ENCODE data around the gene DNAJC21.
"Not testable (repeated sequence)": the region's sequence is repeated elsewhere in the genome, so short reads cannot be mapped to it uniquely, and the experiment has no call there.

DNAJC21 gene

DNA sequence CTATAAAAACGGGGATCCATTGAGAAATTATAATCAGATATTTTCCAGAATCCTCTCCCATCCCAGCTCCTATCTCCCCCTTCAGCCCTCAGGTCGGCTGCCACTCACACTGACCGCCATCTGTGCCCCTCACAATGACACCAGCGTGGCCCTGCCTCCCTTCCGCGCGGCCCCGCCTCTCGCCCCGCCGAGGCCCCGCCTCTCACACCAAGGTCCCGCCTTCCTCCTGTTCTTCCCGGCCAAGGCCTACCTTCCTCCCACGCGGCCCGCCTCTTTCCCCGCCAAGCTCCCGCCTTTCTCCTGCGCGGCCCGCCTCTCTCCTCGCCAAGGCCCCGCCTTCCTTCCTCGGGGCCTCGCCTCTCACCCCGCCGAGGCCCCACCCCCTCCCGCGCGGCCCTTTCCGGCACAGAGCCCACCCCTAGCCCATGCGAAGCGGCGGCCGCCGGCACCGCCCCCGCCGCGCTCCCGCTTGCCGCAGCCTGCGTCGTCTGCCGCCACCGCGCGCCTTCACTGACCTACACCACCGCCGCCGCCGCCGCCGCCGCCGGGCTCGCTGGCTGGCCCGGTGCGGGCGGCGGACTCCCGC is at the start of gene DNAJC21:
DNAJC21 (plus strand) TSS at position 426 of the 586 bp plus-strand sequence. CDS start 261 bp downstream, outside the sequence.
- DNase-seq (ENCODE audit: low read depth in 2 of 2), result peak; percentile 96 to 99

DNA sequence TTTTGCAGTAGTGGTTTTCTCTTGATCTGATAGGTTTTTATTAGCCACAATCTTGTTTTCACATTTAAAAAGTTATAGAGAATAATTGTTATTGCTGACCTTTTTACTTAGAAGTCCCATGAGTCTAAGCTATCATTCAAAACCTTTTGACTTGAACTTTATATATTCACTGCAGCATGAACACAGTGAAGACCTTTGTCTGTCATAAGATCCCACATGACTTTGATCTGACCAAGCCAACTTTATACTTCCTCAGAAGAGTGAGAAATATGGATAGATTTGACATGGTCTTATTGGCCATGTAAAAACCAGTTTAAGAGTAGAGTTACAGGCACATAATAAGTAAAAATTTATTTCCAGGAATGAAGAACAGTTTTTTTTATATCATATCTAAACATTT is 48.1 kb upstream of the DNAJC21 start:
- DNase-seq (ENCODE audit: low read depth in 2 of 2), result no peak

DNA sequence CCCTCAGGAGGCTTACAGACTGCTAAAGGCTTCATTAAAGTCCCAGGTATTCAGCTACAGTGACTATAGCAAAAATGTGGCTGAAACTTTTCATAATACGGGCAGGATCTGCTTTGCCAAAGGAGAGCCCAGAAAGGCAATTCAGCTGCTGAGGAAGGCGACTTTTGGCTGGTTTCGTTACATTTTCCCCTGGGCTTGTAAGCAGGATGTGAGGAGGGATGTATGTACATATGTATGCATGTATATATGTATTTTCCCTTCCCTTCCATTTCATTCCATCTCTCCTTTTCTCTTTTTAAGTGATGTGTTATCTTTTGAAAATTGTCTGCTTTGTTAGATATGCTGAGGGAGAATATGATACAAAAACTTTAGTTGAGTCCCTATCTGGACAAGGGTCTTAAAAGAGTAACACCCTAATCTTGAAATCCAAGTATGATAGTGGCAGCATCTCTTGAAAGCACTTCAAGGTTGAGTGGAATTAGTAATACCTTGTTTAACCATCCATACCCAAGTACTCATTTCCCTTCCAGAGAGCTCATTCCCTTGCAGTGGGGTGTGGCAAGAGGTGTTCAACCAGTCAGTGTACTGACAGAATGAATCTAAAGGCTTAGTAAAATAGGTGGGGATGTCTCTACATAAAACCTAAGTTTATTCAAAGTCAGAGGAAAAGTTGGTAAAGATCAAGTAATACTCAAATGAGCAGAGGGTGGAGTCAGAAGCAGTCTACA is 42.8 kb upstream of the DNAJC21 start:
- DNase-seq (ENCODE audit: low read depth in 2 of 2), result no peak

DNA sequence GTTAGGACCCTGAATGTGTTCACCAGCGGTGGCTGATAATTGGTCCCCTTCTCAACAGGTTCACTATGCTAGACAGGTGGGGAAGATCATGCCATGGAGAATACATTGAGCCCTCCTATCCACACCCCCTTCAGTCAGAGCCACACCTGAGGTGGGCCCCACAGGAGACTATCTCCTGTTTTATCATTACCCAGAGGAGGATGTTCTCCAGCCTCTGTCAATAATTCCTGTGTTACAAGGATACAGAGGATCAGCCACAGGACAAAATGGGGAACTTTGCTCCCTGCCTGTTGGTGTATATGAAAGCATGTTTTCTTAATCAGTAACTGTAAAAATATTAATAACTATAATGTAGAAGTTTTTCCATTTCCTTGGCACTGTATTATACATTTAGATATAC is 40.0 kb upstream of the DNAJC21 start:
- no peak for DNase-seq (ENCODE audit: low read depth in 2 of 2)

DNA sequence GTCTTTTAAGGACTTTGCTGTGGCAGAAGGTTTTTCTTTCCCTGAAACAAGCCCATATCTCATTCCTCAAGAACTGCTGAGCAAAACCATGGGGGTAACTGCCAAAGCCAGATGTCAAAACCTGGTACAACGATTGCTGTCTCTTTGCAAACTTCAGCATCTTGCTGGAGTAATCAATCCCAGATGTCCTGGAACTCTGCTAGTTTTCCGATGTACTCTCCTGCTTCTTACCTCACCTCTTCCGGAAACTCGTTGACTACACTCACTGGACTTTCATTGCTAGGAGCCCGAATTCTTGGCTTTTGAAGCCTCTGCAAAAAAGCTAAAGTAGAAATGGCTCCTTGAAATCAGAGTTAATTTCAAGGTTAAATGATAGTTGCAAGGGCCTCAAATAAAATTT is 37.4 kb upstream of the DNAJC21 start:
- no peak for DNase-seq (ENCODE audit: low read depth in 2 of 2)

DNA sequence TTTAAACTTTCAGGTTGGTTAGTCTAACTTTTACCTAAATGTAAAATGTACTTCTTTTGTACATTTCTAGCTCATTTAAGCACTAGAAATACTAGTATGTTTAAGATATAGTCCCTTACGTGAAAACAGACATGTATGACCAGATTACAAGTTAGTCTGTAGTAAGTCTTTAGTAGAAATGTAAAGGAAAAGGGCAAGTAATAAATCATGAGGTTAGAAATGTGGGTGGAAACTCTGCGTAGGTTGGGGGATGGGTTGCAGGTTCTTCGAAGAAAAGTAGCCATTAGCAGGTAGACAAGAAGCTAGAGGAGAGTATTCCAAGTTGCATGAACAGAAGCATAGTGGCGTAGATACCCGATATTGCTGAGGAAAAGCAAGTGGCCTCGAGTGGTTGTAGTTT is 36.9 kb upstream of the DNAJC21 start:
- no peak for DNase-seq (ENCODE audit: low read depth in 2 of 2)

DNA sequence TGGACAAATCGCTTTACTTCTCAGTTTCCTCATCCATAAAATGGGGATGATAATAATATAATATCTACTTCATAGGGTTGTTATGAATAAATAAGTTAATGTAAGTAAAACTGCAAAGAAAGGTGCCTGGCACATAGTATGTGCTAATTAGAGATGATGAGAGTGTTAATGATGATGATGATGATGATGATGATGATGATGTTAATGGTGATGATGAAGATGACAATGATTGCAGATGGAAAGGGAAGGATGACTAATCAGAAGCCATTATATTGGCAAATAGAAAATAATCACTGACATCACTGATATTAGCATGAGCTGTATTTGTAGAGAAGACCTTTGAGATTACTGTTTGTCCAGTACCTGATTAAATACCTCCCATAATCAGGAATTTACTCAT is 34.6 kb upstream of the DNAJC21 start:
- DNase-seq (ENCODE audit: low read depth in 2 of 2), result no peak

DNA sequence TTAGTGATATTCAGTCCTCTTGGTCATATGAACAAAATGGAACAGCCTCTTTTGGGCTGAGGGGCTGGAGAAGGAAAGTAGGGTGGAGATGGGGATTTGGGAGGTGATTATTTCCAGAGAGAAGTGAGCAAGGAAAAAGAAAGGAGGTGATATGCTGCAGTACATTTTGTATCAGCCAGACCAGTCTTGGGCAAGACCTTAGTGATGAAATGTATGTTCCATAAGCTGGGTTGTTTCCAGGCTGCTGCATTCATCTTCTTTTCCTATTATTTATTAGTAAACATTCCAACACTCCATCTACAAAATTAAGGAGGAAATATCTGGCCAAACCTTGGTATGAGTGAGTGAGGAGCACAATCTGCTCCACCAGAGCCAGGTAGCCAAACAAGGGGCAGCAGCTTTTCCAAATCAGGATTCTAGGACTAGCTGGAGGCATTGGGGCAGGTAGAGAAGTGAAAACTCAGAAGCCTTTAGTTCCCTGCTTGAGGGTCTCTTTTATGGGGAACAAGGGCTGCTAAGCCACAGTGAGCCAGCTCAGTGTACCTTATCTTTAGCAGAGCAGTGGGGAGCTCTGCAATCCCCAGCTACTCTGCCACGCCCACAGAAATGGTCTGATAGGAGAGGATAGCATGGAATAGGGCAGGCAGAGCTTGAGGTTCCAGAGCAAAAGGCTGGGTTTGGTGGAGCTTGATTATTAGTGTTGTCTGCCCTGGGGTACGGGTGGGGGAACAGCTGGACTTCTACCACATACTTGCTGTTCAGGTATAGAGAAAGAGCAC is 33.5 kb upstream of the DNAJC21 start:
- DNase-seq (ENCODE audit: low read depth in 2 of 2), result no peak

DNA sequence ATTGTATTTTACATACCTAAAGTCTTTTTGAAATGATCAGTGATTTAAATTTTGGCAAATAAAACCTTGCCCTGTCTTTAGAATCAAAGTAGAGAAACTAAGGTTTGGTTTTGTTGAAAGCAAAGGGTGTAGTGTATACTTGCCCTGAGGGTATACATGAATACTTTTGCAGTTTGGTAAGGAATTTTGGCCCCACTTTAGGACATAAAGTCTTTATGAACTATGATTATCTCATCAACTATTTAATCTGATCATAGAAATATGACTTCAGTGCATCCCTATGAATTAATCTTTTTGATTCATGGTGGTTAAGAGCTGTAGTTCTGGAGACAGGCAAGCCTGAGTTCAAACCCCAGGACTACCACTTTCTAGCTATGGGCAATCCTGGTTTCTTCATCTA is 31.7 kb upstream of the DNAJC21 start:
- DNase-seq (ENCODE audit: low read depth in 2 of 2), result no peak

DNA sequence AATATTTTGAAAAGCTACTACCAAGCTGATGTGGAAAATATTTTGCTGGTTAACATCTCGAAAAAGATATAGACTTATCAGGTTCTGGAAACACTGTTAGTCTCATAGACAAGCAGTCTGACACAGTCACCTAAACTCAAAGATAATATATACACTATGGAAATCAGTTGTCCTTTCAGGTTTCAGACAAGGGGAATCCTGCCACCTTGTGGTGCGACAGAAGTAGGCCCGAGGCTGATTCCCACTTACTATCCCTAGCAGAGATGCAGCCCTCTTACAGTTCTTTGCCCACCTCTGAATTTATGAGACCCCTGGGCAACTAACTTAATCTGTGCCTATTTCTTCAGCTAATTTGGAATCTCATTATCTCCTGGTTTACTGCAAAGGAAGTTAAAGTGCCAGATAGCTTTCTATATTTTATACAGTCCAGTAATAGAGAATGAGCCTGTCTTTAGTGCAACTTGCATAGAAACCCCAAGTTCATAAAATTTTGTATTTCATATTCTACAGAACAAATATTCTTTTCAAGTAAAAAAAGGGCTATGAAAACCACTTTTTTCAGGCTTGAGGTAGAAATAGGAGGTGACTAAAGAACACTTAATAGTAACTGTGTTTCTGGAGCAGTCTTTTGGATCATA is 31.0 kb upstream of the DNAJC21 start:
- peak; percentile 15 to 43 for DNase-seq (ENCODE audit: low read depth in 2 of 2)

DNA sequence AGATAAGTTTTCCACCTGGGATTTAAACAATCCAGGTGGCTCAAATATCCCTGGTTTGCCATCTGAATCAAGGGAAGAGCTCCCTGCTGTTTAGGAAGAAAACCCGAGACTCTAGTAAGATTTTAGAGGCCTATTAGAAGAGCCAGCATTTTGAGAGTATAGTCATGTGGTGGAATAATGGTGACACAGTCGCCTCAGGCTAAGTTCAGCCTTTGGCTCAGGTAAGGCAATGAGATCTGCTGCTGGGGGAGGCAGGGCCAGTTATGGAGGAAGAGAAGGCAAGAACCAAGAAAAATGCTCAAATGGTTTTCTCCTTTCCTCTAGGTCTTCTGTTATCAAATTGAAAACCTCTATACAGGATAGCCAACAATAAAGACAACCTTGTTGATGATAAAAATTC is 30.3 kb upstream of the DNAJC21 start:
- DNase-seq (ENCODE audit: low read depth in 2 of 2), result no peak

DNA sequence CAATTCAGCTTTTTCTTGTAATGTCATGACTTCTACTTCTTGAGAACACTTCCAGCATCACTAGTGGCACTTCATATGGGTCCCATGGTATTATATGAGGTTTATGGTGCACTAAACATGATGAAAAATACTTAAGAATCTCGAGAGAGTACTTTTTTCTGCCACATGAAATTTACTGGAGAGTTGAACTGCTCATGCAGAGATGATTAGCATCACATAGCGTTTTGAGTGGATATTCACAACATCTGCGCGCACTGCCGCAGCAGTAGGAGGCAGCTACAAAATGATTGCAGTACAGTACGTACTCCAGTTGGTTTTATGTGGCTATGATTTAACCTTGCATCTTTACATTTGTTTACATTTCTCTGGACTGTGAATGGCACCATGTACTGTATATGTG is 28.7 kb upstream of the DNAJC21 start:
- no peak for DNase-seq (ENCODE audit: low read depth in 2 of 2)

DNA sequence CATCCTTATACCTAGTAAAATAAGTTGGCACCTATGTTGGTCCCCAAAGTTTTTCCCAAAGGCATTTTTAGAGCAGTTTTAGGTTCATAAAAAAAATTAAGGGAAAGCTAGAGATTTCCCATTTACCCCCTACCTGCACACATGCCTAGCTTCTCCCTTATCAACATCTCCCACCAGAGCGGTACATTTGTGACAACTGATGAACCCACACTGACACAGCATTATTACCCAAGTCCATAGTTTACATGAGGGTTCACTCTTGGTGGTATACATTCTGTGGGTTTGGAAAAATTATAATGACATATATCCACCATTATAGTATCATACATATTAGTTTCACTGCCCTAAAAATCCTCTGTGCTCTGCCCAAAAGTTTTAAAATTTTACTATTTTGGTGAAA is 26.1 kb upstream of the DNAJC21 start:
- DNase-seq (ENCODE audit: low read depth in 2 of 2), result no peak

DNA sequence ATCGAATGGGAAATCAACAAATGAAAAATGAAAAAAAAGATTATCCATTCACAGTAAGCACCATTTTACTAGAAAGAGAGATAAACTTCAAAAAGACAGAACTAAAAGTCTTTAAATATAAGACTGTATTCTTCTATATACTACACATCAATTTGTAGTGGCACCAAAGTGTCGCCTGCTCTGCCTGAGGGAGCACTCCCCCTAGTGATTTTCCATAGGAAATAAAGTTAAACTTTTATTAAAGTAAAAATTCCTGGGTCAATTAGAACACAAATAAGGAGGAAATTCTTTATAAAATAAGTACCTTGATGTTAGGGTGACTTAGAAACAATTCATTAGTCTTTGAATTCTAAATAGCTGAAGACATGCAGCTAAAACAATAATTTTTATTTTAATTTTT is 23.8 kb upstream of the DNAJC21 start:
- DNase-seq (ENCODE audit: low read depth in 2 of 2), result no peak

DNA sequence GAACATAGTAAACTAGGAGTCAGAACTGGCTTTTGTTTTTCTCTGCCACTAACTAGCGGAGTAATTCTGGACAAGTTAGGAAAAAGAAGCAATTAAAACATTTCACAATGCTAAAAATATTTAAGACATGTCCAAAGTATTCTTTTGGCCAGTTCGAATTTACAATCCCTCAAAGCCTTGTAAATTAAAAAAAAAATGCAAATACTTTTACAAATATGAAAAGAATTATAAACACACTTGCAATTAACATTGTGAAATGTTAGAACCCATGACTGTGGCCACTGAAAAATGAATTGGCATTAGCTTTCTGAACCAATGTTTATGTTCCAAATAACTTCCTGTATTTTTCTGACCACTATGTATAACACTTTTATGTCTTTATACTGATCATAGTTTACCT is 16.3 kb upstream of the DNAJC21 start:
- no peak for DNase-seq (ENCODE audit: low read depth in 2 of 2)

DNA sequence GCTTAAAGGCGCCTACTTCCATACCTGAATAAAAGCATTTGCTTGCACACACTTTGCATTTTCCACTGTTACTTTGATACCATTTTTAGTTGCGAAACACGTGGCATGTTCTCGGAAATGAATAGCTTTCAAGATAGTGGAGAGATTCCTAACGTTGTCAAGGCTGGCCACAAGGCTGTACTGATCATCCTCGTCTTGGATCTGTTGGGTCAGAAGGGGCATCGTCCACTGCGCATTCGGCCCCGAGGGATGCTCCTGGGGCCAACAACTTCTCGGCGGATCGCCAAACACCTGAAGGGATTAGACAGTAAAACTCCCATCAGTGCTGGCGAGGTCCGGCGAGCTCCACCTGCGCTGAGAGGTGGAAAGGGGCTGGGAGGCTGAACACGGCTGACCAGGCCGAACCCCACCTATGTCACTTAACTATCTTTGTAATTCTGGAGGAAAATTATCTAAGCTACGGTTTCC is 14.7 kb upstream of the DNAJC21 start:
- DNase-seq (ENCODE audit: low read depth in 2 of 2), result no peak

DNA sequence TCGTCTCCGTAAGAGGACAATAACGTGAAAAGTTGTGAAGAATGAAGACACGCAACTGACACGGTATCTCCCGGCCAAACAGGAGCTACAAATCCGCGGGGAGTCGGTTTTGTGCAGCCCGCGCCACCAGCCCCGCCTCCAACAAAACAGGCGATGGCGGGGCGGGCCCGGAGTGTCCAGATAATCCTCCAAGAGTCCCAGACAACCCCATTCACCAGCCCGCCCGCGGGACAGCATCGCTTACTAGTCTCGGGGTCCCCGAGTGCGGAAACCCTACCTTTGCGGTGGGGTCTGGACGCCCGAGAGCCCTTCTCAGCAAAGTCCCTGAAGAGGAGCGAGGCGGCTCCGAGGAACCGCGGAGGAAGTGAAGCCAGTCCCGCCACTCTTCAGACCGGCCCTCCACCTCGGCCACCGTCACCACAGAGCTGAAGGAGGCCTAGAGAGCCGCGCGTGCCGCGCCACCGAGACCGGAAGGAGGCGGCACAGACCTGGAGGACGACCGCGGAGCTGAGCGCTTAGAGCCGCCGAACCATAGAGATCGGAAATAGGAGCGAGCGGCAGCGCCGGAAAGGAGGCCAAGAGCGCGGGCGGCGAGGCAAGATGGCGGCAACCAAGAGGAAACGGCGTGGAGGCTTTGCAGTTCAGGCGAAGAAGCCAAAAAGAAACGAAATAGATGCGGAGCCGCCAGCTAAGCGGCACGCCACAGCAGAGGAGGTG is 14.1 kb upstream of the DNAJC21 start, which contains the start of the genes BRIX1 and RAD1:
BRIX1 (plus strand) TSS at position 573 of the 717 bp plus-strand sequence; CDS start at position 601, 28 bp downstream.
RAD1 (minus strand) TSS at position 366 of the 717 bp plus-strand sequence. CDS start 612 bp downstream, outside the sequence.
- peak; percentile 92 to 93 for DNase-seq (ENCODE audit: low read depth in 2 of 2)

DNA sequence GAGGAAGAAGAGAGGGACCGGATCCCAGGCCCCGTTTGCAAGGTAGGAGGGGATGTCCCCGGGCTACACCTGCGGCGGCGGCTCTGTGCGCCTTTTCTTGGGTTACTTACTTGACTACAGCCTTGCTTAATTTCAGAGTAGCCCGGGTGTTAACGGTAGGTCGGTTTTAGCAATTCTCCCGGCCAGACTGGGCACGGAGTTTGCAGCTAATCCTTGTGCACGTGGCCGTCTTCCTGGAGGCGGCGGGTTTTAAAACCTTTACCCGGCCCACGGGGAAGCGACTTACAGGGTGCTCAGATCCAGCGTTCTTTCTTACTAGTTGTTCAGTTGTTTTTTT is 13.5 kb upstream of the DNAJC21 start:
- no peak for DNase-seq (ENCODE audit: low read depth in 2 of 2)

DNA sequence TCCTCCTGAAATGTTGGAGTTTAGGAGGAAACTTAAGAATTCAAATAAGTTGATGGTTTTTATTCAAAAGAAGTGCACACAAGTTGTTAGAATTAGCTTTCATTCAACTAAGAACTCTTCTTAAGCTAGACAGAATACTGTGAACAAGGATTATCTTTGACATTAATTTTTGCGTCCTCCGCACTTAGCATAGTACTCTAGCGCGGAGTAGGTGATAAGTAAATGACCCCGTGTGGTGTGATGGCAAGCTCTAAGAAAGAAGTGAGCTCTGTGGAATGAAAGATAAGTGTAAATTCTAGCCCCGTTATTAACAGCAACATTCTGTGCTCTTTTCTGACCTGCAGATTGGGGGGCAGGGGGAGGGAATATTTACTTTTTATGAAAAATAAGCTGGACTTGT is 12.8 kb upstream of the DNAJC21 start:
- no peak for DNase-seq (ENCODE audit: low read depth in 2 of 2)

DNA sequence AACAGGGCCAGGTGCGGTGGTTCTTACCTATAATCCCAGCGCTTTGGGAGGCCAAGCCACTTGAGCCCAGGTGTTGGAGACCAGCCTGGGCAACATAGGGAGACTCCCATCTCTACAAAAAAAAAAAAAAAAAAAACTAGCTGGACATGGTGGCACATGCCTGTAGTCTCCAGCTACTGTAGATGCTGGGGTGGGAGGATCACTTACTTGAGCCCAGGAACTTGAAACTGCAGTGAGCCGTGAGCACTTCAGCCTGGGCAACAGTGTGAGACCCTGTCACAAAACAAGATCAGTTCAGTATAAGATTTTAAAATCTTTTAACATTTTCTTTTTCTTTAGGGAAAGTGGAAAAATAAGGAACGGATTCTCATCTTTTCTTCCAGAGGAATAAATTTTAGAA is 11.3 kb upstream of the DNAJC21 start:
- no peak for DNase-seq (ENCODE audit: low read depth in 2 of 2)

DNA sequence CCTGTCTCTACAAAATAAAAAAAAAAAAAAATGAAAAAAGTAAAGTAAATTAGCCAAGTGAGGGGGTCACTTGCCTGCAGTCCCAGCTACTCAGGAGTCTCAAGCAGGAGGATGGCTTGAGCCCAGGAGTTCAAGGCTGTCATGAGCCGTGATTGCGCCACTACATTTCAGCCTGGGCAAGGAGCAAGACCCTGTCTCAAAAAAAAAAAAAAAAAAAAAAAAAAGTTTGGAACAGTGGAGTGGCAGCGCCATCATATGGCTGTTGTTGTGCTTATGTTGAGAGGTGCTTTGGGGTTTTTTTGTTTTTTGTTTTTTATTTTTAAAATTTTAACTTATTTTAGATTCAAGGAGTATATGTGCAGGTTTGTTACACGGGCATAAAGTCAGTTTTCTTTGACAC is 10.3 kb upstream of the DNAJC21 start:
- DNase-seq (ENCODE audit: low read depth in 2 of 2), result no peak

DNA sequence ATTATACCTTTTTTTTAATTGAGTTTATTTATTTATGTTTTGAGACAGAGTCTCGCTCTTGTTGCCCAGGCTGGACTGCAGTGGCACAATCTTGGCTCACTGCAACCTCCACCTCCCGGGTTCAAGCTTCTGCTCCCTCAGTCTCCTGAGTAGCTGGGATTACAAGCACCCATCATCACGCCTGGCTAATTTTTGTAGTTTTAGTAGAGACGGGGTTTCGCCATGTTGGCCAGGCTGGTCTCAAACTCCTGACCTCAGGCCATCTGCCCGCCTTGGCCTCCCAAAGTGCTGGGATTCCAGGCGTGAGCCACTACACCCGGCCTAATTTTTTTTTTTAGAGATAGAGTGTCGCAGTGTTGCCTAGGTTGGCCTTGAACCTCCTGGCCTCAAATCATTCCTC is 6.1 kb upstream of the DNAJC21 start:
- not testable (repeated sequence) for DNase-seq (ENCODE audit: low read depth in 2 of 2)

Data from stimulated activated CD4-positive, alpha-beta T cell treated with anti-CD3 and anti-CD28 coated beads, Interleukin-15, amount 100 ng/mL, for 48 hours (primary cell).